Measurements from ENCODE around the gene ONECUT1.

Gene ONECUT1

DNA sequence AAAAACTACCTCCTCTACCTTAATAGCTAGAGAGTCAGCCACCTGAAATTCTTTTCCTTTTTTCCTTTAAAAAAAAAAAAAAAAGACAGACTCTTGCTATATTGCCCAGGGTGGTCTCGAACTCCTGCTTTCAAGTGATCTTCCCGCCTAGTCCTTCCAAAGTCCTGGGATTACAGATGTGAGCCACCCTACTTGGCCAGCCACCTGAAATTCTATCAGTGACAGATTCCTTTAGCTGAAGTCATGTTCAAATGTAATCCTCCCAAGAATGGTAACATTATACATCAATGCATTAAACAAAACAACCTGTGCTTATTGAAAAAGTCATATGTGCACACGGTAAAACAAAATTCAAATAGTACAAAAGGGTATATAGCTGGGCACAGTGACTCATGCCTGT lies 59.1 kb downstream of the ONECUT1 start:
- DNase-seq, result no peak

DNA sequence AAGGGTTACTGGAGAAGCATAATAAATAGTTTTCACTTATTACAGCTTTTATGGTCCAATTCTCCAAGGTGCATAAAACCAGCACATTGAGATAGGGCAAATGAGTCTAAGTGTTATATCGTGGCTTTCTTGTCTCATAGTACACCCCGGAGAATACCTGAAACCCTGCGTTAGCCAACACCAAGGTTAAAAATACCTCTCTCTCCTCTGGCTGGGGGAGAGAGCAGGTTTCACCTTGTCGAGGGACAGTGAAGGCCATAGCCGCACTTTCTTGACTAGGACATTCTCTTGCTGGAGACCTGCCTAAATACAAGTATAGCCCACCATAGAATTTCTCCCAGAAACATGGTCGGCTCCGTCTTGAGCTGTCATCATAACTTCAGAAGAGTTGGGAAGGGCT lies 59.5 kb downstream of the ONECUT1 start:
- no peak for DNase-seq

DNA sequence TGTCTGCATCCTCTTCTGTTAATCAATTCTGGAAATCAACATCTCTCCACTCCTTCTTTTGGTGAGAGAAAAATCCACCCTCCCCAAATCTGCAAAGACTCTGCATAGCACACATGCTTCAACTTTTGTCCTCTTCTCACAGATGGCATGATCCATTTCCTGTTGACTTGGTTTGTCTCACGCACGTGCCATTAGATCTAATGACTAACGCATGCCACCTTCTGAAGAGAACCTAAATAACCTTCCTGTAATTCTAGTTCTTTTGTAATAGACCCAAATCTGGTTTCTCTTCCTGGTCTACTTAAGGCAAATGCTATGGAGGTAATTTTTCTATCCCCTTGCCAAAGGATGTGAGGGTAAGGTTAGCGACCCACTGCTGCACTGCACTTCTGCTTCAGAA lies 60.0 kb downstream of the ONECUT1 start:
- no peak for DNase-seq

DNA sequence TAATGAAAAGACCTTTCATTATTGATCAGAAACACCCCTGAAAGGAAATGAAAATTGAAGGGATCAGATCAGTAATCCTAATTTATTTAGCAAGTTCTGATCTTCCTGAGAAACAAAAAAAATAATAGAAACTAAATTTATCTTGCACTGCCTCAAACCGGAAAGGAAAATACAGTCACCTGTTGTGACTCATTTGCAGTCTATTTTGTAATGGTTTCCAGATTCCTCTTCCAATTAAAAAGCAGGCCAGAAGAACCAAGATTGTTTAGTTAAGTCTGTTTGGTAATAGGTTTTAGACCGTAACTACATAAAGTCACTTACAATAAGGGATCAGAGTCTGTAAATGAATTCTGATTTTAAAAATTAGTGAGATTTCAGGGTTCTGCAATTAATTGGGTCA lies 61.2 kb downstream of the ONECUT1 start:
- DNase-seq, result no peak

DNA sequence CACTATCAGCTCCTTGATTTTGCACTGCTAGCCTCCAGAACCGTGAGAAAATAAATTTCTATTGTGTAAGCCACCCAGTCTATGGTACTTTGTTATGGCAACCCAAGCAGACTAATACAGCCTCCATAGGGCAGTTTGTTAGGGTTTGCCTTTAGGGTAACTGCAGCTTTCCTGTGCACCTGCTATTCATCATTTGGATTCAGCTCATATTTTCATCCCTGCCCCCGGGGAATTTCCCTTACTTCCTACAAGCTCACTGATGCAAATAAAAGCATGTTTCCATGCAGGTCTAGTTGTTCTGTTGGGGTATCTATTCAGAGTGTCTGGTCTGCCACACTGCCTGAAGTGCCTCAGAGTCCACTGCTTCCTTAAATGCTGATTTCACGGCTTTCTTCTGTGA lies 62.3 kb downstream of the ONECUT1 start:
- no peak for DNase-seq

DNA sequence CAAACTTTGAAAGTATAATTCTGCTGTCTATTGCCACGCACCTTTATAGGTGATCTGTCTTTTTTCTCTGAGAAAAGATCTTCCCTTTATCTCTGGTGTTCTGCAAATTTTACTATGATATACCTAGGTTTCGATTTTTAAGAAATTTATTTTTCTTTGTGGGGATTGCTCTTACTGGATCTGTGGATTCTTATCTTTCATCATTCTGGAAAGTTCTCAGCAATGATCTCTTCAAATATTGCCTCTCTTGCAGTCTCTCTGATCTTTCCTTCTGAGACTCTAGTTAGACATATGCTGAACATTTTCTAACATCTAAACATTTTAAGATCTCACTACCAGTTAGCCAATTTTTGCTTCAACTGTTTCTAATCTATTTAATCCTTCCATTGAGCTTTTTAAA lies 63.9 kb downstream of the ONECUT1 start:
- DNase-seq, result no peak

DNA sequence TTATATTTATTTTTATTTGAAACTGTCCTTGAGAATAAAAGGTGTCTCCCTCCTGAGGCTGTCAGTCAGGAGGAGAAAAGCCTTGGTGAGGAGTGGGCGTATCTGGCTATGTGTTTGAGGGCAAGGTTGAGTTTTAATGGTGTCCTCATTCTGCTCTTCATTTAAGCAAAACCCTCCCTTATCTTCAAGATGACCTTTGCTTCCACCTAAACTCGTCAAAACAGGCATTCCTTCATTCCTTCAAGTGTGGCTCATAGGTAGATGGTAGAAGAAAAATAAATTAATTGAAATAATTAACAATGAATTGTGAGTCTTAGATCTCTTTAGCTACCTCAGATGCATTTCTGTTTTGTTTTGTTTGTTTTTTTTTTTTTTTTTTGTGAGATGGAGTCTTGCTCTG lies 71.6 kb downstream of the ONECUT1 start:
- DNase-seq, result no peak

DNA sequence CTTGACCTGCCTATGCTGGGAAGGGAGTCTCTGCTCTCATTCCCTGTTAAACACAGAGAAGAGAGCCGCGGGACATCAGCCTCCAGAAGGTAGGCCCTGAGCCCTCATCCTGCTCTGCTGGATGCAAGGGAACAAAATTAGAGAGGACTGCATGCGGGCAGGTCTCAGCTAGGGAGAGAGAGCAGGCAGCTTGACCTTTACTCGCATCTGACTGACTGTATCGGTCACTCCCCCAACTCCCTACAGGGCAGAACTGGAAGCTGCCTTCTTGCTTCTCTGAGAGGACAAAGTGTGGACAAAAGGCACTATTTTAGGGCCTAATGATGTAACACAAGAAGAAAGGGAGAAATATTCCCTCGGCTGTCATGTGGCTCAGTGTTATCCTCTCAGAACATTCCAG lies 72.2 kb downstream of the ONECUT1 start:
- DNase-seq, result no peak

DNA sequence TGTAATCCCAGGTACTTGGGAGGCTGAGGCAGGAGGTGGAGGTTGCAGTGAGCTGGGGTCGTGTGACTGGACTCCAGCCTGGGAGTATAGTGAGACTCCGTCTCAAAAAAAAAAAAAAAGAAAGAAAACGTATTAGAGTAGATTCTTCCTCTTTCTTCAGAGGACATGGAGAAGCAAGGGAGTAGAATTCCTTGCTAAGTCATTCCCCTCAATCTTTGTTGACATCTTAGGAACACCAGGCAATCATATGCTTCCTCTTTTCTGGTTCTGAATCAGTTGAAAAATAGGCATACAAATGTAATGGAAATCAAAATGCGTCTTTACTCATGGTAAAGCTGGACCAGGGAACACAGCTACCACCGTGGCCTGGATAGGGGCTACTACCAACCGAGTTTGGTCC lies 72.7 kb downstream of the ONECUT1 start:
- DNase-seq, result no peak

DNA sequence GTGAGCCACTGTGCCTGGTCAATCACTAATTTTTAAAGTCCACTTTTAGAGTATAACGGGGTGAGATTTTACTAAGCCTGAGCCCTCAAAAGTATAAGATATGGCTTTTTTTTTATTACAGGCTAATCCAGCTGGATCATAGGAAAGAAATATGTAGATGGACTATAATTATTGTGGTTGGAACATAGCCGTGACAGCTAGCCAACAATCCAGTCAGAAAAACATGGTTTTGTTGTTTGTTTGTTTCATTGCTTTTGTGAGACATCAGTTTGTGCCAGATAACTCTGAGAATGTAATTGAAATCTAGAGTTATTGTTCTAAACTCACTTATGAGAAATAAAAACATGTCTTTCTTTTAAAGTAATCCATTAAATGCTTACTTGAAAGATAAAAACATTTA lies 73.6 kb downstream of the ONECUT1 start:
- DNase-seq, result no peak

DNA sequence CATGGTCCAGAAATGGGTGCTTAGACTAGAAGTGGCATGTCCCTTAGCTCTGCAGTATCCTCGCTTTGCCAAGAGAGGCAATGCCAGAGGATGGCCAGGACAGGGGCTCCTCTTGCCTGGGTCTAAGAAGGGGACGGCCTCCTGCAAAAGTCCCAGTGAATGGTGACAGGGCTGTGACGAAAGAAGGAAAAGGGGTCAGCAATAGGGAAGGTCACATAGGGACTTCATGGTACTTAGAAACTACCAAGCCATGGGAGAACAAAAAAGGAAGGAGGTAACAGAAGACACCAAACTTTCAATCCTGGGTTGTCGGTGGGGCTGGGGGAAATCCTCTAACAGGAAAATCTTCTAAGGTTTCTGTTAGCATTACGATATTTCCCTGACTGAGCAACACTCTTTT lies 74.7 kb downstream of the ONECUT1 start:
- DNase-seq, result no peak

DNA sequence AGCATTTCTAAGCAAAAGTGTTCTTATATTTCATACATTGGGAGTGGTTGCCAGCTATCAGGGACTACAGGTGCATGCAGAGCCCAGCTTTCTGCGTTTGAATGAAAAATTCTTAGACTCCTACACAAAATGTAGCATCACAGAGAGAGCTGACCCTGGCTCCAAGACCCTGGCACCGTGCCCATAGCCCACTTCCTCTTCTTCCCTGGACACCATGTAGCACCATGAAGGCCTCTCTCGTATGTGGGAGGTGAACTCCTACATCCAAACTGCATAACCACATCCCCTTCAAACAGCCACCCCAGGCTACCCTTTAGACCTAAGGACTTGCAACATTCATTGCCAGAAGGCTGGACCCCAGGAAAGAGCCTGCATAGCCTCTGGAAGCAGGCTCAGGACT lies 75.2 kb downstream of the ONECUT1 start:
- DNase-seq, result no peak

DNA sequence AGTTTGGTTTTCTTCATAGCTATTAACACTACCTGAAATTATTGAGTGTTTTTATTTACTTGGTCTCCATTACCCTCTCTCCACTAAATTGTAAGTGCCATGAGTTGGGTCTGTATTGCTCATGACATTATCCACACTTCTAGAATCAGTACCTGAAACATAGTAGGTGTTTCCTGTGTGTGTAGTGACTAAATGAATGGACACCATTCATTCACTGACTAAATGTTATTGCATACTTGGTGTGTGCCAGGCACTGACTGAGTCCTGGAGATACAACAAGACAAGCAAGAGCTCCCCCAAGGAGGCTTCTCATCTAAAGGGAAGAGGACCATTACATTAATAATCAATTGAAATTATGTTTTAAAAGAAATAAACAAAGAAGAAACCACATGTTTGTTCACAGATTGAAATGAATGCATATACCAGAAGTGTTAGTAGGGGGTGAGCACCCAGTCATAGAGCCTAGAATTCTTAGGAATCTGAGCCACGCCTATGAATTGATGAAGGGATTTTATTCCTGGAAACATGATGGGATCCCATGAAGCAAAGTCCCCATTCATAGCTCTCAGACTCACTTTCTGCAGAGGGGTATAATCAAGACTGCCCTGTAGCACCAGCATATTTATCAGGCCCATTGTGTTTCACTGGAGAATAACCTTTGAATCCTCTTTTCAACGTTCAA lies 79.3 kb downstream of the ONECUT1 start:
- no peak for DNase-seq

DNA sequence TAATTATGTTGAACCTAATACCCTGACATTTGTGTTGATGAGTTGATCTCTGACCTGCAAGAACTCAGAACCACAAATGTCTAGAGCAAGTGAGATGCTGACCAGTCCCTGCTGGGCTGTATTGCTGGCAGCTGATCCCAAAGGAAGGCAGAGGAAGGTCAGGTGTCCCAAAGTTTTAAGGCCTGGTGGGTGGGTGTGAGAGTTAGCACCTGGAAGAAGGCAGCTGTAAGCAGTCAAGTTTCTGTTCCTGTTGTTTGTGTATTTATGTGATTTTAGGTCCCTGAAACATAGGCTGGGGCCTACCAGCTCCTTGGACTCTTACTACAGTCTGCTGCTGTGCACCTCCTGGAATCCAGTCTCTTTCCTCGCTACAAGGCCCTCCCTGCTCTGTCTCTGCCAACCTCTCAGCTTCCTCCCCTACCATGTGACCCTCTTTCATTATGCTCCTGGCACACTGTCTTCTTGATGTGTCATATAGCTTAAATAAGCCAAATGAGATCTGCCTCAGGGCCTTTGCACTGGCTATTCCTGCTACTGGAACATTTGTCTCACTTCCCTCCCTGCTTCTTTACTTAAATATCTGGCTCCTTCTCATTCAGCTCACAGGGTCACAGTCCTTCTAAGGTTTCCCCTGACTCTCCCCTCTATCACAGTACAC lies 80.0 kb downstream of the ONECUT1 start:
- DNase-seq, result no peak

DNA sequence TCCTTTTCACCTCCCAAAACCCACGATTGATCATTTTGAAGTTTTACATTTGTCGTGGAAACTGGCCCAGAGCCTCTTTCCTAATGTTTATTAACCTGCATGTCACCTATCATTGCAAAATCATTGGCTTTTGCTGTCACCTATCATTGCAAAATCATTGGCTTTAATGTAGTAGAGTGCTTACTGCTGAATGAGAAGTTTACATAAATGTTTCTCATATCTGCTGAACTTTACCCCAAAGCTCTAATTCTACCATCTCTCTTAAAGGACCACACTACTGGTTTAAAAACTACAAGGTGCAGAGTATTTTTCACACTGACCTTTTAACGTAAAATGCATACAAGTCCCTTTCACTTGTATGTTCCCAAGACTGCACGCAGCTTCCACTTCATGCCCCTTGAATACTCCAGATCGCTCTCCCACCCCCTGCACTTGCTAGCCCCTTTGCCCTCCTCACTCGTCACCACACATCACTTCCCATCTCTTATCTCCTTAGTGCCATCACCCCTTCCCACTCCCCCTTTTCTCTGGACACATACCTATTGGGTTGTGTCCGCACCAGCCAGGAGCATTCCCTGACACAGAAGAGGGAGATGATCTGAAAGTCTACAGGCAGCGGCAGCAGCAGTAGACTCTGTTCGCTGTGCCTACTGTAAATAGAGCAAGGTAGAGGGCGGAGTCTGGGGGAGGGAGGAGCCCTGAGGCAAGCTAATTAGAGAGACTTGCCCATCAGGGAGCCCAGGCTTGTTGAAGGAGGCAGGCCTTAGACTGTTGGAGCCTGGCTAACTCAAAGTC lies 80.8 kb downstream of the ONECUT1 start:
- no peak for DNase-seq
